Astrocyte of the cerebellum (primary cell): ENCODE measurements around the gene SAA1.

Experiments used
- DNase-seq: peaks from one replicate; pipeline ENCODE4 v3.0.0-alpha.2; 2011; ENCODE audit warnings: low read depth
- H3K4me3 ChIP-seq: 2 replicates; pipeline ENCODE4 v1.5.1; 2011; ENCODE audit warnings: mild to moderate bottlenecking, low read depth, low read length, moderate library complexity
- in situ Hi-C: cut with HindIII; loops from 2 replicates; pipeline ENCODE4 v1.10.0; 2017; ENCODE audit warnings: low sequenced_read_pairs
- TF ChIP-seq, protein P1 (sequence below): IDR thresholded peaks from 2 replicates; pipeline ENCODE4 v1.5.1; 2012; ENCODE audit warnings: low read length, low read depth, moderate library complexity, mild to moderate bottlenecking; ENCODE audit errors: missing control alignments

SAA1 gene

DNA sequence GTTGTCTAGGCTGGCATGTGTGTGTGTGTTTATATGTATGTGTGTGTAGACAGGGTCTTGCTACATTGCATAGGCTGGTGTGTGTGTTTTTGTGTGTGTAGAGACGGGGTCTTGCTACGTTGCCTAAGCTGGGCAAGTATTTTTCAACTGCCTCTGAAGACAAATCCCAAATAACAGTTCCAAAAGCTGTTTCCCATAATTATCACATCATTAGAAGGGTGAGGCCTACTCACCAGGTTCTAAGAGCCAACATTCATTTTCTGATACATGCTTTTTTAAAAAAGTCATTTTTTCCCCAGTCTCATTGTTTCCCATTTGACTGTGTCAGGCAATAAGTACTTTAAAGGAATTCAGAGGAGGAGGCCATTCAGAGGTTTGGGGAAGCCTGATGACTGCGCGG, 22.8 kb downstream of the SAA1 start:
- no peak overlapping the region for H3K4me3 ChIP-seq
- DNase-seq, result no peak
- in situ Hi-C loops, result no loop called here
- TF ChIP-seq, protein P1, sequence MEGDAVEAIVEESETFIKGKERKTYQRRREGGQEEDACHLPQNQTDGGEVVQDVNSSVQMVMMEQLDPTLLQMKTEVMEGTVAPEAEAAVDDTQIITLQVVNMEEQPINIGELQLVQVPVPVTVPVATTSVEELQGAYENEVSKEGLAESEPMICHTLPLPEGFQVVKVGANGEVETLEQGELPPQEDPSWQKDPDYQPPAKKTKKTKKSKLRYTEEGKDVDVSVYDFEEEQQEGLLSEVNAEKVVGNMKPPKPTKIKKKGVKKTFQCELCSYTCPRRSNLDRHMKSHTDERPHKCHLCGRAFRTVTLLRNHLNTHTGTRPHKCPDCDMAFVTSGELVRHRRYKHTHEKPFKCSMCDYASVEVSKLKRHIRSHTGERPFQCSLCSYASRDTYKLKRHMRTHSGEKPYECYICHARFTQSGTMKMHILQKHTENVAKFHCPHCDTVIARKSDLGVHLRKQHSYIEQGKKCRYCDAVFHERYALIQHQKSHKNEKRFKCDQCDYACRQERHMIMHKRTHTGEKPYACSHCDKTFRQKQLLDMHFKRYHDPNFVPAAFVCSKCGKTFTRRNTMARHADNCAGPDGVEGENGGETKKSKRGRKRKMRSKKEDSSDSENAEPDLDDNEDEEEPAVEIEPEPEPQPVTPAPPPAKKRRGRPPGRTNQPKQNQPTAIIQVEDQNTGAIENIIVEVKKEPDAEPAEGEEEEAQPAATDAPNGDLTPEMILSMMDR, result no peak

DNA sequence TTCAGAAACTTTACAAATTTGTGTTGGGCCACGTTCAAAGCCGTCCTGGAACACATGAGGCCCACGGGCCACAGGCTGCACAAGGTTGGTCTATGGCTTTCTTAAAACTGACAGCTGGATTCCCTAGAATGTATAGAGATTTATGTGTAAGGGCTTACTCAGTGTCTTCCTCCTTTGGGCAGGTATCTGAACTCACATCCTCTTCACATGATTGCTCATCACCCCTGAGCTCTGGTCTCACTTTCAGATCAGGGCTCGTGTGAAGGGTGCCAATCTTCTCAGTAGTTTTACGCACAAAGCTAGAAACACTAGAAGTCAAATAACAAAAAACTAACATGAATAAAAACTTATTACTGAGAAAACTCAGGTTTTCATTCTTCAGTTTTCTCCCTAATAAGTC, 28.8 kb downstream of the SAA1 start:
- H3K4me3 ChIP-seq, result no peak overlapping the region
- DNase-seq, result no peak
- in situ Hi-C loops, result no loop called here
- TF ChIP-seq, protein P1, result no peak

DNA sequence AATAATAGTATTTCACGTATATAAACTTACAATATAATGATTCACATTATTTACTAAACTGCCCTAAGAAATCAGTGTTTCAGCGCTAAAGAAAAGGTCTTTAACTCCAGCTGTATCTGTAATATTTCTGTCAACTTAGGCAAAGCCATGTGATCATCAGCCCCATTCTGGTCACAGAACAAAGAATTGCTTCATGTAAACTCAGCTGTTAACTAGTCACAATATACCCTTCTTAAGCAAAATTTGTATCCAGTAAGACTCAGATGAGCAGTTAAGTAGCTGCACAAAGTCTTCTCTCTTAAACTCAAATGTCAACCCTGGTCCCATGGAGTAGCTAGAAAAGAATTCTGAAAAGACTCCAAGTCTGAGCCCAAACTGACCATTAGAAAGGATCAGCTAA, 29.3 kb downstream of the SAA1 start:
- H3K4me3 ChIP-seq, result no peak overlapping the region
- DNase-seq, result no peak
- TF ChIP-seq, protein P1, result no peak
- in situ Hi-C loops, result no loop called here

DNA sequence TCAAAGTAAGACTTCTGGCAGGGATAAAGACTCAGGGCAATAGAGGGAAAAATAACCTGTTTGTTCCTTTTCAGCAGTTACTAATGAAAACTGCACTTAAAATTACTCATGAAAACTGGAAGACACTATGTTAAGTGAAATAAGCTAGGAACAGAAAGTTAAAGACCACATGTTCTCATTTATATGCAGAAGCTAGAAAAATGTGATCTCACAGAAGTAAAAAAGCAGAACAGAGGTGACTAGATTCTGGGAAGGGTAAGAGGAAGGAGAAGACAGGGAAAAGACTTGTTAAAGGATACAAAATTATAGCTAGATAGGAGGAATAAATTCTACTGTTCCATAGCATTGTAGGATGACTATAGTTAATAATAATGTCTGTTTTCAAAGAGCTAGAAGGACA, 33.7 kb downstream of the SAA1 start:
- no peak for DNase-seq
- H3K4me3 ChIP-seq, result no peak overlapping the region
- TF ChIP-seq, protein P1, result no peak
- in situ Hi-C loops, result no loop called here

DNA sequence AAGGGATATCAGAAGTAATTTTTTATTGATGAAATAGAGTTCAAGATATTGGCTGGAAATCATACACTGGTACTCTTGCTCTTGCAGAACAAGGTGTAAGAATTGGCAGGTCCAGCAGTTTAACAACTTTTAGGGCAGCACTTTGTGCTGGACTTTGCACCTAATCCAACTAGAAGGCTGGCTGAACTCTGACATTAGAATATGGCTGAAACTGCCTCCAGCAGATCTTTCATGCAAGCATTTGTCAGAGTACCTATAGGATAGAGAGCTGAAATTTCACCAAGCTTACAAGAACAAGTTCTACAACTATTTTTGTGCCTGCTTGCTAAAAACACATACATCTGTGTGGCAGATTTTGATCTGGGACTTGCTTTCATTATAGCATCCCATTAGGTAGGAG, 38.7 kb downstream of the SAA1 start:
- in situ Hi-C loops, result no loop called here
- H3K4me3 ChIP-seq, result no peak overlapping the region
- TF ChIP-seq, protein P1, result no peak
- DNase-seq, result no peak

DNA sequence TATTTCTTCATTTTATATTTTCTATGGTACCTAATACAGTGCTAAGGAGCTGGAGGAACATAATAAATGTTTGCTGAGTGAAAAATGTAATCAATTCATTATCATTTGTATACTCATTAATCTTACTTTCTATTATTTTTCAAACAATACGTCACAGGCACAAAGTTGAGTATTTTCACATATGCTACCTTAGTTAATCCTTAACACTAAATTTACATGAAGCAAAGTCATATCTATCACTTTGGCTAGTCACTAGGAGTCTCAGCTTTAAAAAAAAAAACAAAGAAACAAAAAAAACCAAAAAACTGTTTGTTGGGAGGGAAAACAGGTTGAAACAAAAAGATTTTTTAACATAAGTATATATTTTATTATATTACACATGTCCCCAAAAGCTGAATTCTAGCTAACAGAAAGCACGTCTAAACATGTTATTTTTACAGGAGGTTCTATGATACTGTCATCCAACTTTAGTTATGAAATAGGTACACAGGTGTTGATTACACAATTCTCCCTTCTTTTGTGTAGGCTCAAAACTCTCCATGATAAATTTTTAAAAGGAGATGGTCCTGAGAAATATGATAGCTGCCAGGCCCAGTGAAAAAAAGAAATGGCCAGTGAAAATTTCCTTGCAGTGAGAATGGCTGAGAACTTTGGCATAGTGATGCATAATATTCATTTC, 41.5 kb downstream of the SAA1 start:
- TF ChIP-seq, protein P1, result no peak
- DNase-seq, result no peak
- H3K4me3 ChIP-seq, result no peak overlapping the region
- in situ Hi-C loops, result no loop called here
